Measurements from ENCODE around the gene ADD2. TPM values are rescaled to one million over a fixed set of nuclear protein-coding genes. Genes with fewer than 3 reads are reported as not detected.
A peak's percentile ranks its signal among the peaks of the same experiment; 100 is the strongest.

Gene ADD2
- total RNA-seq, 1 donor from 2014 or later: 3.4 TPM

GRCh38 chr2:70683455-70683854 lies 84.5 kb downstream of the ADD2 start:
- no peaks in the 10 kb centered on the region for H3K27me3 ChIP-seq
- no peaks in the 10 kb centered on the region for H3K9me3 ChIP-seq
- peak in 1 of 2 donors; percentile 40 for DNase-seq (ENCODE audit: extremely low spot score in 2 of 2)

GRCh38 chr2:70680735-70681134 lies 87.3 kb downstream of the ADD2 start:
- intact Hi-C loops (cut with DNase I): no loop called here
- H3K4me1 ChIP-seq: peaks cover 5% of the 10 kb centered on the region
- no peak overlapping the region for H3K27ac ChIP-seq
- no peaks in the 10 kb centered on the region for H3K36me3 ChIP-seq
- H3K4me3 ChIP-seq: no peak overlapping the region
- no peak for DNase-seq (ENCODE audit: extremely low spot score in 2 of 2)
- H3K27me3 ChIP-seq: no peaks in the 10 kb centered on the region
- H3K9me3 ChIP-seq: no peaks in the 10 kb centered on the region
- TF ChIP-seq CTCF (IDR thresholded peaks at IDR 0.05) (no peak), POLR2AphosphoS5 (IDR thresholded peaks at IDR 0.05; ENCODE audit: insufficient read depth in 1 of 2, low read depth in 1 of 2) (no peak), POLR2A (IDR thresholded peaks at IDR 0.05) (no peak)

More at GRCh38 chr2:70683455-70683854, 84.5 kb downstream of the ADD2 start:
- intact Hi-C loops (cut with DNase I): no loop called here
- Histone ChIP-seq H3K4me1 (peaks cover 4% of the 10 kb centered on the region), H3K4me3 (no peak overlapping the region), H3K36me3 (no peaks in the 10 kb centered on the region), H3K27ac (no peak overlapping the region)
- TF ChIP-seq CTCF (IDR thresholded peaks at IDR 0.05) (no peak), POLR2A (IDR thresholded peaks at IDR 0.05) (no peak), POLR2AphosphoS5 (IDR thresholded peaks at IDR 0.05; ENCODE audit: insufficient read depth in 1 of 2, low read depth in 1 of 2) (no peak)

GRCh38 chr2:70679259-70679658 lies 88.7 kb downstream of the ADD2 start:
- H3K4me3 ChIP-seq: no peak overlapping the region
- TF ChIP-seq POLR2AphosphoS5 (IDR thresholded peaks at IDR 0.05; ENCODE audit: insufficient read depth in 1 of 2, low read depth in 1 of 2): no peak
- no peak for TF ChIP-seq POLR2A (IDR thresholded peaks at IDR 0.05)
- no peak for TF ChIP-seq CTCF (IDR thresholded peaks at IDR 0.05)
- H3K4me1 ChIP-seq: peaks cover 5% of the 10 kb centered on the region
- no peaks in the 10 kb centered on the region for H3K9me3 ChIP-seq
- intact Hi-C loops (cut with DNase I): no loop called here
- H3K27ac ChIP-seq: no peak overlapping the region
- no peaks in the 10 kb centered on the region for H3K36me3 ChIP-seq
- H3K27me3 ChIP-seq: no peaks in the 10 kb centered on the region
- DNase-seq (ENCODE audit: extremely low spot score in 2 of 2): no peak

GRCh38 chr2:70678576-70679143 lies 89.3 kb downstream of the ADD2 start:
- peaks cover 5% of the 10 kb centered on the region for H3K4me1 ChIP-seq
- no peak overlapping the region for H3K27ac ChIP-seq
- H3K27me3 ChIP-seq: no peaks in the 10 kb centered on the region
- H3K9me3 ChIP-seq: no peaks in the 10 kb centered on the region
- no peak overlapping the region for H3K4me3 ChIP-seq
- TF ChIP-seq POLR2A (IDR thresholded peaks at IDR 0.05): no peak
- TF ChIP-seq POLR2AphosphoS5 (IDR thresholded peaks at IDR 0.05; ENCODE audit: insufficient read depth in 1 of 2, low read depth in 1 of 2): no peak
- no peak for TF ChIP-seq CTCF (IDR thresholded peaks at IDR 0.05)
- no peak for DNase-seq (ENCODE audit: extremely low spot score in 2 of 2)
- intact Hi-C loops (cut with DNase I): no loop called here
- no peaks in the 10 kb centered on the region for H3K36me3 ChIP-seq

- TF ChIP-seq POLR2AphosphoS5 (IDR thresholded peaks at IDR 0.05; ENCODE audit: insufficient read depth in 1 of 2, low read depth in 1 of 2): no peak
- no peak for TF ChIP-seq POLR2A (IDR thresholded peaks at IDR 0.05)
- no peak for TF ChIP-seq CTCF (IDR thresholded peaks at IDR 0.05)
- DNase-seq (ENCODE audit: extremely low spot score in 2 of 2): no peak
- Histone ChIP-seq H3K4me3 (no peak overlapping the region), H3K27ac (no peak overlapping the region), H3K36me3 (no peaks in the 10 kb centered on the region), H3K9me3 (no peaks in the 10 kb centered on the region), H3K27me3 (no peaks in the 10 kb centered on the region), H3K4me1 (peaks cover 5% of the 10 kb centered on the region)
- intact Hi-C loops (cut with DNase I): no loop called here
These were observed 91.5 kb downstream of the ADD2 start for GRCh38 chr2:70676301-70677035.
